GM21423 (cell line): ENCODE results near the gene CLEC4M.

Experiments
- ATAC-seq: cut with Tn5 transposase; IDR thresholded peaks from one replicate; pipeline ENCODE4 v1.9.1; 2021; ENCODE audit warnings: mild to moderate bottlenecking, moderate library complexity; ENCODE audit not compliant: unreplicated experiment

CLEC4M gene

DNA sequence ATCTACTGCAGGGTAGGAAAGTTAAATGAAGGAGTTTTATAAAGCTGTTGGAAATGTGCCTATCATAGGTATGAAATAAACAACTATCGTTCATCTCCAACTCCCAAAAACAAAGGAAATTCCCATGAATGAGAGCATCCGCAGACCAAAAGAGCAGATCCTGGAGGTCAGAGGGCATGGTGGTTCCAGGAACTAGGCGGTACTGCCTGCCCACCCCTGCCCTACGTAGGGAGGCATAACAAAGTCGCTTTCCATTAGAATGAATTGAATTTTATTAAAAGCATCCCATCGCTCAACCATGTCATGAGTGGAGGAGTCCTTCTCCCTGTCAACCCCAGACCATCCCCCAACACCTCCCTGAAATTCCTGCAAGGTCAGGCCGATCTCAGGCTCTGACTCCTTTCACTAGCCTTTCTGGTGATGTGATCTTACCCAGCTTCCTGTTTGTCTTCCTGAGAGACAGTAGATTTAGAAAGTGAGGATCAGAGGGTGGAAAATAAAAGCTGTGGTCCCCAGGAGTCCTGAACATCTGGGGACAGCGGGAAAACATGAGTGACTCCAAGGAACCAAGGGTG lies at the start of gene CLEC4M:
Gene CLEC4M, plus strand, starts transcription at position 525 of the 575 bp plus-strand sequence. Its CDS starts 24 bp downstream, at position 549.
- no peak for ATAC-seq

- ATAC-seq: no peak
These were observed 47.4 kb upstream of the CLEC4M start for GRCh38 chr19:7715671-7716070.

- no peak for ATAC-seq
These were observed 46.3 kb upstream of the CLEC4M start for GRCh38 chr19:7716762-7717161.

- ATAC-seq: no peak
These were observed 44.4 kb upstream of the CLEC4M start for GRCh38 chr19:7718668-7719067.

GRCh38 chr19:7720351-7720750 lies 42.7 kb upstream of the CLEC4M start:
- ATAC-seq: no peak

DNA sequence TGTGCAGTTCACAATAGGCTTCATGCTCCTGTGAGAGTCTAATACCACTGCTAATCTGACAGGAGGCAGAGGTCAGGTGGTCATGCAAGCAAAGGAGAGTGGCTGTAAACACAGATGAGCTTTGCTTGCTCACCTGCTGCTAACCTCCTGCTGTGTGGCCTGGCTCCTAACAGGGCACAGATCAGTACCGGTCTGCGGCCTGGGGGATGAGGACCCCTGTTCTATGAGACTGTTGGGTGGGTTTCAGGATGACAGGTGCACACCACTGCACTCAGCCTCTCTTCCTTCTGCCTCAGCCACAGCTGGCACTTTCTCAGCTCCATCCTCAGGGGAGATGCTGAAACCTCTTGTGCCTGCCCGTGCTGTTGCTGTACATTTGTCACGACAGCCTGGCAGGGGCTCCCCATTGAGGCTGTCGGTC lies 40.8 kb upstream of the CLEC4M start:
- ATAC-seq: peak; percentile 62

- ATAC-seq: no peak
These were observed 37.3 kb upstream of the CLEC4M start for GRCh38 chr19:7725791-7726190.

DNA sequence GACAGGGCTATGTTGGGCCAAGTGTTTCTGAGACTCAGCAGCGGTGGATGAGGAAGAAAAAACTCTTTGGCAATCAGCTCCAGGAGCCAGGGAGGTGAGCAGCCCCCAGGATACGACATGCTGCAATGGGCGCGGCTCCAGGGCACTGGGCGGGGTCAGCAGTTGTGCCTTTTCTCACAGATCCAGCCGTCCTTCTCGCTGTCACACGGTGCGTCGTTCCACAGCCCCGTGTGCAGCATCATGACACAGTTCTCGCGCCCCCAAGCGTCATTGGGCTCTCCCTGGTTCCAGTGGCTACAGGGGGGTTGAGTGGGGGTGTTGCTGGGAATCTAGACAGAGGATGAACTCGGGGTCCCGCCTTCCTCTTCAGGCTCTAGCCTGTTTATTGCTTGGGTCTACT lies 33.8 kb upstream of the CLEC4M start:
- ATAC-seq: no peak

- no peak for ATAC-seq
These were observed 33.2 kb upstream of the CLEC4M start for GRCh38 chr19:7729831-7730285.

- no peak for ATAC-seq
These were observed 32.5 kb upstream of the CLEC4M start for GRCh38 chr19:7730286-7731217.

DNA sequence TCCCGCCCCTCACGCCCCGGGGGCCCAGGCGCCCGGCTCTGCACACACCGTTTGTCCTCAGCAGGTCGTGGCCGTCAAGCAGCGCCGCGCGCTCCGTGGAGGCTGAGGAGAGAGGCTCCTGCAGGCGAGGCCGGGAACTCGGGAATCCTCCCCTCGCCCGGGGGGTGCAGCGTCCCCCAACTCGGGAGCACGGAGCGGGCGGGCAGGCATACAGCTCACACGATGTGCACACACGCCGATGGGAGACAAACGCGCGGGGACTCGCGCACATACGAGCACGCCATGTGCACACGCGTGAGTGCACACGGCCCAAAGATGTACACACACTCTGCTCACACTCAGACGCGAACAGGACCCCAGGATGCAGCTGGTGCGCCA lies 31.8 kb upstream of the CLEC4M start:
- ATAC-seq: no peak

- no peak for ATAC-seq
These were observed 31.4 kb upstream of the CLEC4M start for GRCh38 chr19:7731615-7732014.

GRCh38 chr19:7732045-7732444 lies 31.0 kb upstream of the CLEC4M start, which contains the start of gene CLEC4G:
TSS of gene CLEC4G (minus strand) at chr19:7732110. CDS start at chr19:7732102, 8 bp downstream.
- ATAC-seq: no peak

DNA sequence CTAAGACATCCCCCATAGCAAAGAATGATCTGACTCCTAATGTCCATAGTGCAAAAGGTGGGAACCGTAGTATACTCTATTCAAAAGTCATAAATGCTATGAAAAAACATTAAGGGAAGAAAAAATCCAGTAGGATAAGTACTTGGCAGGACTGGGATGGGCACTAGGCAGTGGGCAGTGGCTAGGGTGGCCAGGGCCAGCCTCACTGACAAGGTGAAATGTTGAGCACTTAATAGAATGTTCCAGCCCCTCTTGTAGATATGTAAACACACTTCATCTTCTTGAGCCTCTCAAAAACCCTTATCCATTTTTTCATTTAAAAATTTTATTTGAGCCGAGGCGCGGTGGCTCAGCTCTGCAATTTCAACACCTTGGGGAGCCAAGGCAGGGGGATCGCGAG lies 29.7 kb upstream of the CLEC4M start:
- ATAC-seq: no peak

DNA sequence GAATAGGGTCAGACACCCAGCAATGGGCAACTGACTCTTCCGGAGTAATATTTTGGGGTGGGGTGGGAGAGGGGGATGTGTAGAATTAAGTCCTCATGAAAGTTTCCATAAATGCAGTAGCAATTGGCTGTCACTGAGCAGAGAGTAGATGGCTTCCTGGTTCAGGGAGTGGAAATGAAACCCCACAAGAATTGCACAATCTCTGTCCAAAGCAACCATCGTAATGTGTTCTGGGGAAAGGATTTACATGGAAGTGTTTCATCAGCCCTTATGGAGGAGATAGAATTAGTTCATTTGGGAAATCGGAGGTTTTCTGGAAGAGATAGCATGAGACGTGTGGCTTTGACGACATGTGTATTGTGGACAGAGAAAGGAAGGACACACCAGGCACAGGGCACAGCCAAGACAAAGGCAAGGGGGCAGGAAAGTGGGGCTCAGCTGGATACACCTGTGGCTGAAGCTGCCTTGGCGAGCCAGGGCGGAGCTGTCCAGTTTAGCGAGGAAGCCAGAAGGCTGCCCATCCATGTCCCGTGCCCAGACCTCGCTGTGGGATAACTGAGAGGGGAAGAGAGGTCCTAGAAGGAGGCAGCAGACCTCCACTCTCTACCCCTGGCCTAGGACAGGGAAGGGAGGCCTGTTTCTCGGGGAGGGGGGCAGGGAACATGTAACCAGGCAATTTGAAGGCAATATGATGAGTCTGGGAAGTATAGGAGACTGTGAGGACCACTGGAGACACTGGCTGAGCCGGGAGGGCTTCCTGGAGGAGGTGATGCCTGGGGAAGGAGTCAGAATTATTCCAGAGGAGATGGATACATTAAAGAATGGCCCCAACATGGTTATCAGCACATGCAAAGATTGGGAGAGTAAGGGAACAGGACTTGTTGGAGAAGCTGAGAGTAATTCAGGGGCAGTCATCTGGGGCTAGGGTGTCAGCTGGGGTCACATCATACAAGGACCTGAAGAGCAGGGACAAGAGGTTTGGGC lies 28.5 kb upstream of the CLEC4M start:
- no peak for ATAC-seq

GRCh38 chr19:7736148-7736547 lies 26.9 kb upstream of the CLEC4M start:
- ATAC-seq: no peak

DNA sequence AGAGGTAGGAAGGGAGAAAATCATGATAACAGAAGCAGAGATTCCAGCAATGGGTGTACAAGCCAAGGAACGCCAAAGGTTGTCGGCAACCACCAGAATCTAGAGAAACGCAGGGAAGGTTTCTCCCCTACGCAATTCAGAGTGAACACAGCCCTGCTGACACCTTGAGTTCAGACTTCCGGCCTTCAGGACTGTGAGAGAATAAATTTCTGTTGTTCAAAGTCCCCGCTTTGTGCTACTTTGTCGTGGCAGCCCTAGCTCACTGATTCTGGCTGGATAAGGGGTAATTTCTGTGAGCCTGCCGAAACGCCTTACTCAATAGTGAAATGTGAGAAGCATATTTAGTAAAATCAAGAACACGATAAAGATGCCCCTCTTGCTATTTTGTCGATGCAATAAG lies 25.8 kb upstream of the CLEC4M start:
- ATAC-seq: no peak

- ATAC-seq: no peak
These were observed 25.0 kb upstream of the CLEC4M start for GRCh38 chr19:7738023-7738422.

DNA sequence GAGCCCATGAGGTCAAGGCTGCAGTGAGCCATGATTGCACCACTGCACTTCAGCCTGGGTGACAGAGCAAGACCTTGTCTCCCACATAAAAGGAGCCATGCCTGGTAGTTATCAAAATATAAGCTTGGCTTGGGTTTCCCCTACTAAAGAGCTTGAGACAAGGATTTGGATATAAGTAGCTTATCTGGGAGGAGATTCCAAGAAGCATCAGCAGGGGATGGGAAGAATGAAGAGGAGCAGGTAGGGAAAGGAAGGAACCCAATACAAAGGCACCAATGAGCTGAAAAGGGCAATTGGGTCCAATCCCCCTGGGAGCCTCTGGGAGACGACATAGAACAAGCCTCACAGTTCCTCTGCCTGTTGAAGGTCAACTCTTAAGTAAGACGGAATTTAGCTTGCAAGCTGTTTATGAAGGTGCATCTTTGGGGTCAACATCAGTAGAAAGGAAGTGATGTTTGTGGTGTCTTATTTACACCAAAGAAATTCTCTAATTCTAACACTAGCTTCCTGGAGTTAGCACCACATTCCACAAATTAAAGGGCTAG lies 23.8 kb upstream of the CLEC4M start:
- no peak for ATAC-seq

- ATAC-seq: no peak
These were observed 23.0 kb upstream of the CLEC4M start for GRCh38 chr19:7739801-7740681.
